ENCODE data around the gene PPM1K.
A peak's percentile ranks its signal among the peaks of the same experiment; 100 is the strongest.

Gene PPM1K

DNA sequence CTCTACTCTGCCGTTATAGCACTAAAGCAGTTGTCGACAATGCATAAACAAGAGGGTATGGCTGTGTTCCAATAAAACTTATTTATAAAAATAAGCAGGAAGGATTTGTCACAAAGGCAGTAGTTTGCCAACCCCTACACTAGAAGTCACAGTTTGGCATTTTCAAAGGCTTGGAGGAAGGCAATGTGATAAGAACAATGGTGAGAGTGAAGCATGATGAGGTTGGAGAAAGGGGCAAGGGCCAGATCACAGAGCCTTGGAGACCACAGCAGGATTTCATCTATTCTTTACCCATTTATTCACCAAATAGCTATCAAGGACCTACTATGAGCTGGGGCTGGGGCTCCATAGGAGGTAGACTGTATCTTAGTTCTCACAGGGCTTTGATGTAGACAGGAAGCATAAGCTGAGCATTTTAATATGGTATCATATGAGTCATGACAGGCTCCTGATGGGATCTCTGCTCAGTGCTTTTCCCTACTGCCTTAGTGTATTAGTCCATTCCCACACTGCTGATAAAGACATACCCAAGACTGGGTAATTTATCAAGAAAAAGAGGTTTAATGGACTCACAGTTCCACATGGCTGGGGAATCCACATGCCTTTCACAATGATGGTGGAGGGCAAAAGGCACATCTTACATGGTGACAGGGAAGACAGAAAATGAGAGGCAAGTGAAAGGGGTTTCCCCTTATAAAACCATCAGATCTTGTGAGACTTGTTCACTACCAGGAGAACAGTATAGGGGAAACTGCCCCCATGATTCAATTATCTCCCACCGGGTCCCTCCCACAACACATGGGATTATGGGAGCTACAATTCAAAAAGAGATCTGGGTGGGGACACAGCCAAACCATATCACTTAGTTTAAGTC lies 58.9 kb downstream of the PPM1K start:
- in situ Hi-C loops (cut with HindIII; ENCODE audit: low sequenced_read_pairs): no loop called here
- TF ChIP-seq, protein P1, sequence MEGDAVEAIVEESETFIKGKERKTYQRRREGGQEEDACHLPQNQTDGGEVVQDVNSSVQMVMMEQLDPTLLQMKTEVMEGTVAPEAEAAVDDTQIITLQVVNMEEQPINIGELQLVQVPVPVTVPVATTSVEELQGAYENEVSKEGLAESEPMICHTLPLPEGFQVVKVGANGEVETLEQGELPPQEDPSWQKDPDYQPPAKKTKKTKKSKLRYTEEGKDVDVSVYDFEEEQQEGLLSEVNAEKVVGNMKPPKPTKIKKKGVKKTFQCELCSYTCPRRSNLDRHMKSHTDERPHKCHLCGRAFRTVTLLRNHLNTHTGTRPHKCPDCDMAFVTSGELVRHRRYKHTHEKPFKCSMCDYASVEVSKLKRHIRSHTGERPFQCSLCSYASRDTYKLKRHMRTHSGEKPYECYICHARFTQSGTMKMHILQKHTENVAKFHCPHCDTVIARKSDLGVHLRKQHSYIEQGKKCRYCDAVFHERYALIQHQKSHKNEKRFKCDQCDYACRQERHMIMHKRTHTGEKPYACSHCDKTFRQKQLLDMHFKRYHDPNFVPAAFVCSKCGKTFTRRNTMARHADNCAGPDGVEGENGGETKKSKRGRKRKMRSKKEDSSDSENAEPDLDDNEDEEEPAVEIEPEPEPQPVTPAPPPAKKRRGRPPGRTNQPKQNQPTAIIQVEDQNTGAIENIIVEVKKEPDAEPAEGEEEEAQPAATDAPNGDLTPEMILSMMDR (IDR thresholded peaks at IDR 0.05; ENCODE audit: low read depth, low read length, missing control alignments): no peak
- DNase-seq (ENCODE audit: low read depth): no peak
- no peak overlapping the region for H3K4me3 ChIP-seq (ENCODE audit: low read depth, low read length)

DNA sequence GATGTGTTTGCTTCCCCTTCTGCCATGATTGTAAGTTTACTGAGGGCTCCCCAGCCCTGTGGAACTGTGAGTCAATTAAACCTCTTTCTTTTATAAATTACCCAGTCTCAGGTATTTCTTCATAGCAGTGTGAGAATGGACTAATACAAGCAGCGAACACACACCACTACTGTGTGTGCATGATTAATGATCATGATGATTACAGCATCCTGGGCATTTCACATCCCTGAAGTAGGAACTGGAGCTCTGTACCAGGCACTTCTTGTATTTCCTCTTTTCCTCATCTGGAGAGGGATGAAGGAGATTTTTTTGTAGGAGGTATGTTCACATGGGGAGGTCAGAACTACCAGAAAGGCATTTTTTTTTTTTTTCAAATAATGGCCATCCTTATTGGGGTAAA lies 60.8 kb downstream of the PPM1K start:
- no peak for DNase-seq (ENCODE audit: low read depth)
- in situ Hi-C loops (cut with HindIII; ENCODE audit: low sequenced_read_pairs): no loop called here
- H3K4me3 ChIP-seq (ENCODE audit: low read depth, low read length): no peak overlapping the region
- TF ChIP-seq, protein P1 (IDR thresholded peaks at IDR 0.05; ENCODE audit: low read depth, low read length, missing control alignments): no peak

DNA sequence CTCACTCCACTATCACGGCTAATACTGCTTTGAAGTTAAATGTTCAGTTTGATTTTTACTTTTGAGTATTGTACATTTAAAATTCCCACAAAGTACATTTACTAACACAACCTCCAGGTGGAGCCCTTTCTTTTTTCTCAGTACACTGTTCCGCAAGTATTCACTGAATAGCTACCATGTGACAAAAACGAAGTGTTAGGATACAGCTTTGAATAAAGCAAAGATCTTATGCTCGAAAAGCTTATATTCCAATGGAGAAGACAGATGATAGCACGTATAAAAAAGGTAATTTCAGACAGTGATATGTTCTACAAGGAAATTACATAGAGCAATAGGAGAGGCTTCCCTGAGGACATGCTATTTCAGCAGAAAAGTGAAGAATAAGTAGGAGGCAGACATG lies 65.3 kb downstream of the PPM1K start:
- TF ChIP-seq, protein P1 (IDR thresholded peaks at IDR 0.05; ENCODE audit: low read depth, low read length, missing control alignments): peak; percentile 46
- peak; percentile 40 for DNase-seq (ENCODE audit: low read depth)
- in situ Hi-C loops (cut with HindIII; ENCODE audit: low sequenced_read_pairs): loop anchor here (5.0 kb wide), 1 partner anchor 288 kb away; no protein-coding TSS in a partner anchor
- H3K4me3 ChIP-seq (ENCODE audit: low read depth, low read length): no peak overlapping the region

DNA sequence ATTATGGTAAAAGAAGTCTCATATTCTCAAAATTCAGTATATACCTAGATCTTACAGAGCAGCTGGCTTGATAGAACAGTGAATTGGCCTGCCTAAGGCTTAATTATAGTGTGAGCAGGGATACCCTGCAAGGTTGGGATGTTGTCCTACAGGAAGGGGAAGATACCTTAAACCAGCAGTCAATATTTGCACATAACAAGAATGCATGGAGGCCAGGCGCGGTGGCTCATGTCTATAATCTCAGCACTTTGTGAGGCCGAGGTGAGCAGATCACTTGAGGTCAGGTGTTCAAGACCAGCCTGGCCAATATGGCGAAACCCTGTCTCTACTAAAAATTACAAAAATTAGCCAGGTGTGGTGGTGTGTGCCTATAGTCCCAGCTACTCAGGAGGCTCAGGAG lies 67.2 kb downstream of the PPM1K start:
- in situ Hi-C loops (cut with HindIII; ENCODE audit: low sequenced_read_pairs): loop anchor here (5.0 kb wide), 1 partner anchor 290 kb away; no protein-coding TSS in a partner anchor
- DNase-seq (ENCODE audit: low read depth): no peak
- H3K4me3 ChIP-seq (ENCODE audit: low read depth, low read length): no peak overlapping the region
- TF ChIP-seq, protein P1 (IDR thresholded peaks at IDR 0.05; ENCODE audit: low read depth, low read length, missing control alignments): no peak

GRCh38 chr4:88216395-88216794 lies 68.0 kb downstream of the PPM1K start:
- DNase-seq (ENCODE audit: low read depth): no peak
- TF ChIP-seq, protein P1 (IDR thresholded peaks at IDR 0.05; ENCODE audit: low read depth, low read length, missing control alignments): no peak
- in situ Hi-C loops (cut with HindIII; ENCODE audit: low sequenced_read_pairs): loop anchor here (5.0 kb wide), 1 partner anchor 291 kb away; no protein-coding TSS in a partner anchor
- H3K4me3 ChIP-seq (ENCODE audit: low read depth, low read length): no peak overlapping the region

- in situ Hi-C loops (cut with HindIII; ENCODE audit: low sequenced_read_pairs): loop anchor here (5.0 kb wide), 1 partner anchor 292 kb away; no protein-coding TSS in a partner anchor
Measured at GRCh38 chr4:88215351-88215750, 69.0 kb downstream of the PPM1K start.

More at GRCh38 chr4:88215351-88215750, 69.0 kb downstream of the PPM1K start:
- no peak overlapping the region for H3K4me3 ChIP-seq (ENCODE audit: low read depth, low read length)
- no peak for DNase-seq (ENCODE audit: low read depth)
- TF ChIP-seq, protein P1 (IDR thresholded peaks at IDR 0.05; ENCODE audit: low read depth, low read length, missing control alignments): no peak

All from astrocyte of the cerebellum (primary cell).